Parathyroid adenoma (tissue), 2 donors: Measurements from ENCODE around the gene TSPEAR.

ENCODE experiments used
- H2AFZ ChIP-seq: fragments of 300-600 bp; sonication (generic); one replicate; pipeline ENCODE4 v1.7.0; 2017; ENCODE audit warnings: antibody characterized with exemption, mild to moderate bottlenecking
- H3K27ac ChIP-seq: fragments of 300-600 bp; sonication (generic); one replicate; pipeline ENCODE4 v1.7.0; 2017
- H3K27me3 ChIP-seq: fragments of 300-600 bp; sonication (generic); one replicate; pipeline ENCODE4 v1.7.0; 2017; ENCODE audit warnings: low read length; ENCODE audit not compliant: control insufficient read depth, insufficient read depth
- H3K36me3 ChIP-seq: fragments of 300-600 bp; sonication (generic); one replicate; pipeline ENCODE4 v1.7.0; 2017; ENCODE audit warnings: low read length; ENCODE audit not compliant: control insufficient read depth, insufficient read depth
- H3K4me1 ChIP-seq: fragments of 300-600 bp; sonication (generic); one replicate; pipeline ENCODE4 v1.7.0; 2017; ENCODE audit warnings: control low read depth
- H3K4me2 ChIP-seq: fragments of 300-600 bp; sonication (generic); one replicate; pipeline ENCODE4 v1.7.0; 2017; ENCODE audit warnings: low read length
- H3K4me3 ChIP-seq: fragments of 300-600 bp; sonication (generic); one replicate; pipeline ENCODE4 v1.7.0; 2017; ENCODE audit warnings: low read depth, low read length
- H3K79me2 ChIP-seq: fragments of 300-600 bp; sonication (generic); one replicate; pipeline ENCODE4 v1.7.0; 2017; ENCODE audit warnings: control low read depth
- H3K9ac ChIP-seq: fragments of 300-600 bp; sonication (generic); one replicate; pipeline ENCODE4 v1.7.0; 2017; ENCODE audit warnings: mild to moderate bottlenecking
- H3K9me3 ChIP-seq: fragments of 300-600 bp; sonication (generic); one replicate; pipeline ENCODE4 v1.7.0; 2017; ENCODE audit warnings: low read length; ENCODE audit not compliant: control insufficient read depth
- TF ChIP-seq, protein P1 (sequence below): fragments of 300-600 bp; sonication (generic); IDR thresholded peaks from one replicate; pipeline ENCODE4 v1.7.0; 2017; ENCODE audit warnings: antibody characterized with exemption, mild to moderate bottlenecking
- donor health status: primary hyperparathyroidism.

The TSPEAR gene

DNA sequence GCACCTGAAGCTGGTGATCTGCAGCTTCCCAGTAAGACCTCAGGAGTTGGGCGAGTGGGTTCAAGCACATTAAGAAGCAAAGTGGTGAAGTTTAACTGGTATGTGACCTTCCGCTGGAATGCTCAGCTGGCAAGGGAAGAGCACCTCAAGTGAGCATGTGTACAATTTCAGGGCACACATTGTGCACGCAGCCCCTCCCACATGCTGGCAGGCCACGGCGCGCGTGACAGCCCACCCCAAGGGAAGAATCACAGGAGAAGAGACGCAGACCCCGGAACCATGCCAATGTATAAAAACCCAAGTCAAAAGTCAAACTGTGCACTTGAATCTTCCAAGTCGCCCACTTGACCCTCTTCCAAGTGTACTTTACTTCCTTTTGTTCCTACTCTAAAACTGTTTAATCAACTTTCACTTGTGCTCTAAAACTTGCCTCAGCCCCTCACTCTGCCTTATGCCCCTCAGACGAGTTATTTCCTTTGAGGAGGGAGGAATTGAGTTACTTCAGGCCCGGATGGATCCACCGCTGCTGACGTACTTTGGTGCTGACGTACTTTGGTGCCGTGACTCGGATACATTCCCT, 236.0 kb downstream of the TSPEAR start:
- no peaks in the 10 kb centered on the region for H3K79me2 ChIP-seq
- H3K27ac ChIP-seq = no peak overlapping the region
- no peak overlapping the region for H2AFZ ChIP-seq
- no peak overlapping the region for H3K4me2 ChIP-seq
- H3K4me3 ChIP-seq = no peak overlapping the region
- H3K9me3 ChIP-seq = no peaks in the 10 kb centered on the region
- H3K36me3 ChIP-seq = no peaks in the 10 kb centered on the region
- TF ChIP-seq, protein P1, sequence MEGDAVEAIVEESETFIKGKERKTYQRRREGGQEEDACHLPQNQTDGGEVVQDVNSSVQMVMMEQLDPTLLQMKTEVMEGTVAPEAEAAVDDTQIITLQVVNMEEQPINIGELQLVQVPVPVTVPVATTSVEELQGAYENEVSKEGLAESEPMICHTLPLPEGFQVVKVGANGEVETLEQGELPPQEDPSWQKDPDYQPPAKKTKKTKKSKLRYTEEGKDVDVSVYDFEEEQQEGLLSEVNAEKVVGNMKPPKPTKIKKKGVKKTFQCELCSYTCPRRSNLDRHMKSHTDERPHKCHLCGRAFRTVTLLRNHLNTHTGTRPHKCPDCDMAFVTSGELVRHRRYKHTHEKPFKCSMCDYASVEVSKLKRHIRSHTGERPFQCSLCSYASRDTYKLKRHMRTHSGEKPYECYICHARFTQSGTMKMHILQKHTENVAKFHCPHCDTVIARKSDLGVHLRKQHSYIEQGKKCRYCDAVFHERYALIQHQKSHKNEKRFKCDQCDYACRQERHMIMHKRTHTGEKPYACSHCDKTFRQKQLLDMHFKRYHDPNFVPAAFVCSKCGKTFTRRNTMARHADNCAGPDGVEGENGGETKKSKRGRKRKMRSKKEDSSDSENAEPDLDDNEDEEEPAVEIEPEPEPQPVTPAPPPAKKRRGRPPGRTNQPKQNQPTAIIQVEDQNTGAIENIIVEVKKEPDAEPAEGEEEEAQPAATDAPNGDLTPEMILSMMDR = no peak
- H3K9ac ChIP-seq = no peak overlapping the region
- no peaks in the 10 kb centered on the region for H3K4me1 ChIP-seq
- no peaks in the 10 kb centered on the region for H3K27me3 ChIP-seq

- H3K9ac ChIP-seq = no peak overlapping the region
- no peaks in the 10 kb centered on the region for H3K36me3 ChIP-seq
- no peaks in the 10 kb centered on the region for H3K27me3 ChIP-seq
- H3K27ac ChIP-seq = no peak overlapping the region
- H3K4me2 ChIP-seq = no peak overlapping the region
- H3K79me2 ChIP-seq = no peaks in the 10 kb centered on the region
- no peaks in the 10 kb centered on the region for H3K9me3 ChIP-seq
- H2AFZ ChIP-seq = no peak overlapping the region
- H3K4me3 ChIP-seq = no peak overlapping the region
- H3K4me1 ChIP-seq = no peaks in the 10 kb centered on the region
- TF ChIP-seq, protein P1 = no peak
Observed at GRCh38 chr21:44473915-44474555, 237.3 kb downstream of the TSPEAR start.

DNA sequence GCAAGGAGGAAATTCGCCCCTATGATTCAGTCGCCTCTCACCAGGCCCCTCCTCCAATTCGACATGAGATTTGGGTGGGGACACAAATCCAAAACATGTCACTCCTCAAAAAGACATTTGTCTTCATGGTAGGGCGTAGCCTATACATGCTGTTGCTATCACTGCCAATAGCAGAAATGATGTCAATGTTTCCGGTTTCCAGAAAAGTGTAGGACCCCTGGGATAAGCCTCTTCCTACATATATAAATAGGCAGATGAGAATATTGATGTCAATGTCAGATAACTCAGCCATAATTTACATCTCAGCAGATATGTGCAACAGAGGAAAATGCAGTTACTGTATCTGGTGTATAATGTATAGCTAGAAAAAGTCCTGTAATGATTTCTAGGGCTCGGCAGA, 239.4 kb downstream of the TSPEAR start:
- Histone ChIP-seq H3K9me3 (no peaks in the 10 kb centered on the region), H3K79me2 (no peaks in the 10 kb centered on the region), H3K4me2 (no peak overlapping the region), H3K36me3 (no peaks in the 10 kb centered on the region), H3K4me3 (no peak overlapping the region), H2AFZ (no peak overlapping the region), H3K27ac (no peak overlapping the region), H3K27me3 (no peaks in the 10 kb centered on the region), H3K4me1 (no peaks in the 10 kb centered on the region), H3K9ac (no peak overlapping the region)
- TF ChIP-seq, protein P1 = no peak

- no peak overlapping the region for H3K27ac ChIP-seq
- H3K4me3 ChIP-seq = no peak overlapping the region
- no peaks in the 10 kb centered on the region for H3K79me2 ChIP-seq
- H3K4me1 ChIP-seq = no peaks in the 10 kb centered on the region
- H3K9ac ChIP-seq = no peak overlapping the region
- no peak overlapping the region for H2AFZ ChIP-seq
- H3K4me2 ChIP-seq = no peak overlapping the region
- H3K27me3 ChIP-seq = no peaks in the 10 kb centered on the region
- H3K9me3 ChIP-seq = no peaks in the 10 kb centered on the region
- no peaks in the 10 kb centered on the region for H3K36me3 ChIP-seq
- TF ChIP-seq, protein P1 = no peak
Observed at GRCh38 chr21:44471341-44471740, 240.0 kb downstream of the TSPEAR start.

- H3K4me3 ChIP-seq = no peak overlapping the region
- no peak overlapping the region for H2AFZ ChIP-seq
- no peak overlapping the region for H3K9ac ChIP-seq
- no peaks in the 10 kb centered on the region for H3K36me3 ChIP-seq
- no peaks in the 10 kb centered on the region for H3K9me3 ChIP-seq
- H3K4me2 ChIP-seq = no peak overlapping the region
- no peaks in the 10 kb centered on the region for H3K27me3 ChIP-seq
- no peak overlapping the region for H3K27ac ChIP-seq
- H3K79me2 ChIP-seq = no peaks in the 10 kb centered on the region
- no peaks in the 10 kb centered on the region for H3K4me1 ChIP-seq
- TF ChIP-seq, protein P1 = no peak
Observed at GRCh38 chr21:44467859-44468195, 243.5 kb downstream of the TSPEAR start.
